Articular chondrocyte of knee joint (primary cell): Measurements from ENCODE around the gene PITHD1. TPM values are rescaled to one million over a fixed set of nuclear protein-coding genes. Genes with fewer than 3 reads are reported as not detected.

ENCODE experiments used
- total RNA-seq: library from RNA; depleted of rRNA; stranded (reverse); fragments of >200 nt; gene quantifications from 2 replicates; pipeline ENCODE4 v1.2.3, GENCODE V29; 2012

The PITHD1 gene
- total RNA-seq, result 41.4 and 43.7 TPM in 2 replicates

GRCh38 chr1:23777979-23778814 is at the start of gene PITHD1:
PITHD1 (plus strand) TSS chr1:23778418; CDS start chr1:23778516, 98 bp downstream.

GRCh38 chr1:23743287-23744152 is 34.7 kb upstream of the PITHD1 start, which contains the start of gene ELOA:
ELOA (plus strand) TSS chr1:23743471; CDS start chr1:23743504, 33 bp downstream.

GRCh38 chr1:23790696-23791515 is 12.7 kb downstream of the PITHD1 start, which contains the start of gene LYPLA2:
LYPLA2 (plus strand) TSS chr1:23791145; CDS start chr1:23792683, 1,538 bp downstream.

GRCh38 chr1:23800400-23801337 is 22.5 kb downstream of the PITHD1 start, which contains the start of gene GALE:
GALE (minus strand) TSS chr1:23800754; CDS start chr1:23799007, 1,747 bp downstream.

GRCh38 chr1:23825076-23825761 is 47.0 kb downstream of the PITHD1 start, which contains the start of gene HMGCL:
HMGCL (minus strand) TSS chr1:23825429; CDS start chr1:23825415, 14 bp downstream.

Other genes starting within 250 kb of the PITHD1 start
- 1.2 and 2.6 TPM in 2 replicates for gene E2F2, start 247.2 kb upstream of the PITHD1 start, total RNA-seq
- gene ID3, start 218.9 kb upstream of the PITHD1 start, total RNA-seq, result 311 and 497 TPM in 2 replicates
- 742 and 938 TPM in 2 replicates for gene RPL11, start 86.6 kb upstream of the PITHD1 start, total RNA-seq
- 41.3 and 41.6 TPM in 2 replicates for gene ELOA, start 34.9 kb upstream of the PITHD1 start, total RNA-seq
- gene LYPLA2, start 12.7 kb downstream of the PITHD1 start, total RNA-seq, result 28.9 and 34.9 TPM in 2 replicates
- 23.3 and 23.9 TPM in 2 replicates for gene GALE, start 22.3 kb downstream of the PITHD1 start, total RNA-seq
- gene HMGCL, start 47.0 kb downstream of the PITHD1 start, total RNA-seq, result 36.1 and 52.5 TPM in 2 replicates
- 25.1 and 26.5 TPM in 2 replicates for gene FUCA1, start 89.9 kb downstream of the PITHD1 start, total RNA-seq
- gene CNR2, start 134.9 kb downstream of the PITHD1 start, total RNA-seq, result not detected in 2 replicates
- gene PNRC2, start 181.4 kb downstream of the PITHD1 start, total RNA-seq, result 121 and 165 TPM in 2 replicates
- 107 and 129 TPM in 2 replicates for gene SRSF10, start 201.9 kb downstream of the PITHD1 start, total RNA-seq